Panc1 (cell line): ENCODE results near the gene NDUFA11. TPM values are rescaled to one million over a fixed set of nuclear protein-coding genes. Genes with fewer than 3 reads are reported as not detected.
"Not testable (repeated sequence)": the region's sequence is repeated elsewhere in the genome, so short reads cannot be mapped to it uniquely, and the experiment has no call there.

Source experiments
- ATAC-seq: fragments of 200-7000 bp; cut with Tn5 transposase; 2 replicates; pipeline ENCODE4 v1.9.1; 2020; ENCODE audit warnings: mild to moderate bottlenecking, moderate library complexity
- BruUV-seq: library from RNA; stranded (reverse); fragments of 400-500 nt; replicated peaks from 2 replicates; lab custom pipeline; 2021; lab: Mats Ljungman, UMichigan
- CTCF ChIA-PET: fragments of 300-600 bp; sonication (Branson Sonifier 250); formaldehyde crosslinking; loops from one replicate; lab custom pipeline; 2022; ENCODE audit warnings: antibody characterized with exemption; lab: Charles Lee
- POLR2A ChIA-PET: fragments of 300-600 bp; sonication (Branson Sonifier 250); formaldehyde crosslinking; loops from one replicate; lab custom pipeline; 2022; ENCODE audit warnings: antibody characterized with exemption; lab: Charles Lee
- DNase-seq: peaks from one replicate; pipeline ENCODE4 v3.0.0-alpha.2; 2010; ENCODE audit warnings: low read depth, low spot score
- H3K27ac ChIP-seq: 2 replicates; pipeline ENCODE4 v1.5.1; 2011; ENCODE audit warnings: mild to moderate bottlenecking, low read length, inconsistent platforms
- H3K27me3 ChIP-seq: fragments of 200-500 bp; sonication (Bioruptor generic); 2 replicates; pipeline ENCODE4 v1.6.0; 2014; ENCODE audit warnings: low read length, inconsistent platforms; ENCODE audit not compliant: control insufficient read depth, insufficient read depth
- H3K36me3 ChIP-seq: fragments of 200-500 bp; sonication (Bioruptor generic); 2 replicates; pipeline ENCODE4 v1.5.1; 2014; ENCODE audit warnings: inconsistent platforms, mild to moderate bottlenecking, low read length, moderate library complexity; ENCODE audit not compliant: control insufficient read depth, insufficient read depth
- H3K4me1 ChIP-seq: 2 replicates; pipeline ENCODE4 v1.5.1; 2011; ENCODE audit warnings: inconsistent platforms, mild to moderate bottlenecking, low read length, moderate library complexity; ENCODE audit not compliant: control insufficient read depth, insufficient read depth
- H3K4me3 ChIP-seq, 2 experiments: 2 replicates each; pipeline ENCODE4 v1.5.1; 2011 to 2012; ENCODE audit warnings: low read depth in 2 of 2, low read length in 2 of 2, mild to moderate bottlenecking in 2 of 2, inconsistent platforms in 1 of 2, moderate library complexity in 1 of 2
- H3K9me3 ChIP-seq: fragments of 200-500 bp; sonication (Bioruptor generic); 2 replicates; pipeline ENCODE4 v1.5.1; 2014; ENCODE audit warnings: low read depth, mild to moderate bottlenecking, inconsistent platforms, low read length, moderate library complexity; ENCODE audit not compliant: control insufficient read depth, insufficient read depth
- POLR2AphosphoS5 ChIP-seq: IDR thresholded peaks from 2 replicates; pipeline ENCODE4 v1.6.1; 2012; ENCODE audit warnings: mild to moderate bottlenecking, low read depth, low read length, moderate library complexity
- SIN3A ChIP-seq: IDR thresholded peaks from 2 replicates; pipeline ENCODE4 v1.6.1; 2012; ENCODE audit warnings: low read depth, mild to moderate bottlenecking, low read length, moderate library complexity, borderline replicate concordance; ENCODE audit not compliant: insufficient read depth
- TCF7L2 ChIP-seq: IDR thresholded peaks from 2 replicates; pipeline ENCODE4 v1.6.1; 2011; ENCODE audit warnings: mild to moderate bottlenecking, low read depth, low read length, inconsistent platforms
- in situ Hi-C: cut with HindIII; loops from 2 replicates; pipeline ENCODE4 v1.10.0; 2016; ENCODE audit warnings: low sequenced_read_pairs, low pct_unique_long_range_greater_than_20kb
- intact Hi-C: fragments of 100-400 bp; cut with micrococcal nuclease; formaldehyde crosslinking; loops from one replicate; pipeline ENCODE4 v1.10.0; 2022; ENCODE audit not compliant: unreplicated experiment
- total RNA-seq: library from RNA; stranded (reverse); gene quantifications from one replicate; pipeline ENCODE4 v1.2.1, GENCODE V29; 2021; ENCODE audit not compliant: unreplicated experiment
- TF ChIP-seq, protein P1 (sequence below): fragments of 450-650 bp; IDR thresholded peaks from 2 replicates; pipeline ENCODE4 v1.5.1; 2017; ENCODE audit warnings: mild to moderate bottlenecking
- TF ChIP-seq, protein P2 (sequence below), 2 experiments: IDR thresholded peaks; 2 replicates each; pipeline ENCODE4 v1.6.1; 2011 to 2012; ENCODE audit warnings: low read depth in 2 of 2, control low read depth in 1 of 2, low read length in 1 of 2, mild to moderate bottlenecking in 1 of 2, moderate library complexity in 1 of 2; ENCODE audit not compliant: insufficient read depth in 1 of 2

NDUFA11 gene
- total RNA-seq, 1 experiment from 2014 or later: 242 TPM

DNA sequence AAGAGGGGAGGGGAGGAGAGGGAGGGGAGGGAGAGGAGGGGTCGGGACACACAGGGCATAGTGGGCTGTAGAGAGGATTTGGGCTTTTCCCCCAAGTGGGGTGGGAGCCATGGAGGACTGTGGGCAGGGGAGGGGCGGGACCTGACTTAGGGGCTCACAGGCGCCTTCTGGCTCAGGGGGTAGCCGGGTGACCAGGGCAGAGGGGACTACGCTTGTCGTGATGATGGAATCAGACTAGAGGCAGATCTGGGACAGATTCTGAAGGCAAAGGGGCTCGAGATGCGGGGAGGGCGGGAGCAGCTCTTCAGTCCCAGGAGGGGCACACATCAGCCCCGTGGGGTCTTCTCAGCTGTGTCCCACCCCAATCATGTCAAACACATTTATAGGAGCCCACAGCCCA, 13.5 kb downstream of the NDUFA11 start:
- H3K36me3 ChIP-seq: no peaks in the 10 kb centered on the region
- TF ChIP-seq, protein P1, sequence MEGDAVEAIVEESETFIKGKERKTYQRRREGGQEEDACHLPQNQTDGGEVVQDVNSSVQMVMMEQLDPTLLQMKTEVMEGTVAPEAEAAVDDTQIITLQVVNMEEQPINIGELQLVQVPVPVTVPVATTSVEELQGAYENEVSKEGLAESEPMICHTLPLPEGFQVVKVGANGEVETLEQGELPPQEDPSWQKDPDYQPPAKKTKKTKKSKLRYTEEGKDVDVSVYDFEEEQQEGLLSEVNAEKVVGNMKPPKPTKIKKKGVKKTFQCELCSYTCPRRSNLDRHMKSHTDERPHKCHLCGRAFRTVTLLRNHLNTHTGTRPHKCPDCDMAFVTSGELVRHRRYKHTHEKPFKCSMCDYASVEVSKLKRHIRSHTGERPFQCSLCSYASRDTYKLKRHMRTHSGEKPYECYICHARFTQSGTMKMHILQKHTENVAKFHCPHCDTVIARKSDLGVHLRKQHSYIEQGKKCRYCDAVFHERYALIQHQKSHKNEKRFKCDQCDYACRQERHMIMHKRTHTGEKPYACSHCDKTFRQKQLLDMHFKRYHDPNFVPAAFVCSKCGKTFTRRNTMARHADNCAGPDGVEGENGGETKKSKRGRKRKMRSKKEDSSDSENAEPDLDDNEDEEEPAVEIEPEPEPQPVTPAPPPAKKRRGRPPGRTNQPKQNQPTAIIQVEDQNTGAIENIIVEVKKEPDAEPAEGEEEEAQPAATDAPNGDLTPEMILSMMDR: no peak
- TF ChIP-seq TCF7L2 (no peak), SIN3A (no peak)
- TF ChIP-seq, protein P2, sequence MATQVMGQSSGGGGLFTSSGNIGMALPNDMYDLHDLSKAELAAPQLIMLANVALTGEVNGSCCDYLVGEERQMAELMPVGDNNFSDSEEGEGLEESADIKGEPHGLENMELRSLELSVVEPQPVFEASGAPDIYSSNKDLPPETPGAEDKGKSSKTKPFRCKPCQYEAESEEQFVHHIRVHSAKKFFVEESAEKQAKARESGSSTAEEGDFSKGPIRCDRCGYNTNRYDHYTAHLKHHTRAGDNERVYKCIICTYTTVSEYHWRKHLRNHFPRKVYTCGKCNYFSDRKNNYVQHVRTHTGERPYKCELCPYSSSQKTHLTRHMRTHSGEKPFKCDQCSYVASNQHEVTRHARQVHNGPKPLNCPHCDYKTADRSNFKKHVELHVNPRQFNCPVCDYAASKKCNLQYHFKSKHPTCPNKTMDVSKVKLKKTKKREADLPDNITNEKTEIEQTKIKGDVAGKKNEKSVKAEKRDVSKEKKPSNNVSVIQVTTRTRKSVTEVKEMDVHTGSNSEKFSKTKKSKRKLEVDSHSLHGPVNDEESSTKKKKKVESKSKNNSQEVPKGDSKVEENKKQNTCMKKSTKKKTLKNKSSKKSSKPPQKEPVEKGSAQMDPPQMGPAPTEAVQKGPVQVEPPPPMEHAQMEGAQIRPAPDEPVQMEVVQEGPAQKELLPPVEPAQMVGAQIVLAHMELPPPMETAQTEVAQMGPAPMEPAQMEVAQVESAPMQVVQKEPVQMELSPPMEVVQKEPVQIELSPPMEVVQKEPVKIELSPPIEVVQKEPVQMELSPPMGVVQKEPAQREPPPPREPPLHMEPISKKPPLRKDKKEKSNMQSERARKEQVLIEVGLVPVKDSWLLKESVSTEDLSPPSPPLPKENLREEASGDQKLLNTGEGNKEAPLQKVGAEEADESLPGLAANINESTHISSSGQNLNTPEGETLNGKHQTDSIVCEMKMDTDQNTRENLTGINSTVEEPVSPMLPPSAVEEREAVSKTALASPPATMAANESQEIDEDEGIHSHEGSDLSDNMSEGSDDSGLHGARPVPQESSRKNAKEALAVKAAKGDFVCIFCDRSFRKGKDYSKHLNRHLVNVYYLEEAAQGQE (IDR thresholded peaks at IDR 0.05; ENCODE audit: insufficient read depth in 1 of 2, low read depth in 2 of 2, low read length in 1 of 2): no peak
- no peak for DNase-seq
- in situ Hi-C loops (no loop called here), intact Hi-C loops (loop anchor here (10.0 kb wide), 1 partner anchor 85 kb away; the partner anchor contains the start of gene NRTN)
- no peaks in the 10 kb centered on the region for H3K4me1 ChIP-seq
- no peaks in the 10 kb centered on the region for H3K9me3 ChIP-seq
- H3K27ac ChIP-seq: no peak overlapping the region
- ChIA-PET POLR2A (no interaction called here), CTCF (no interaction called here)
- no peak overlapping the region for H3K4me3 ChIP-seq
- ATAC-seq: no peak
- no peaks in the 10 kb centered on the region for H3K27me3 ChIP-seq
- no TSS peak for BruUV-seq

DNA sequence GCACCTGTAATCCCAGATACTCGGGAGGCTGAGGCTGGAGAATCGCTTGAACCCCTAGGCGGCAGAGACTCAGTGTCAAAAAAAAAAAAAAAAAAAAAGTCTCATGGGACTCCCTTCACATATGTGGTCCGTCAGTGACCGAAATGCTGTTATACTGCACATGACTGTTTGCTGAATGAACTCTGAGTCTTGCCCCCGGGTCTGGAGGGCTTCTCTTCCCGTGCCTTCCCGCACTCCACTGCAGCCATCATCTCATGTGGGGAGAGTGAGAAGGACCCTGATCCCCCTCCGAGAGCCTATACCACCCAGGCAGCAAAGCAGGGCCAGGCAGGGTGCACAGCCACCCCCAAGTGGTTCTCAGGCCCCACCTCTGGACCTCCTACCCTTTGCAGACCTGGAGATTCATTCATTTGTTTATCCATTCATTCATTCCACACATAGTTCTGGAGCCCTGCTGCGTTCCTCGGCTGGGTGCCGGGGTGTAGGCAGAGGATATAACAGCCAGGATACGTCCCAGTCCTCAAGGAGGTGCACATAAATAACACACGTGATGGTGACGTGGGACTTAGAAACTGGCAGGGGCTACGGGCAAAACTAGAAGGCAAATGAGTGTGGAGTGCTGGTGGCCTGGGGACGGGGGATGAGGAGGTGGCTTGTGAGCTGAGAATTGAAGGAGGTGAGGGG, 14.2 kb downstream of the NDUFA11 start:
- no peak for ATAC-seq
- Histone ChIP-seq H3K9me3 (no peaks in the 10 kb centered on the region), H3K4me3 (no peak overlapping the region), H3K27me3 (no peaks in the 10 kb centered on the region), H3K27ac (no peak overlapping the region), H3K4me1 (no peaks in the 10 kb centered on the region), H3K36me3 (no peaks in the 10 kb centered on the region)
- BruUV-seq: no TSS peak
- in situ Hi-C loops (no loop called here), intact Hi-C loops (no loop called here)
- CTCF ChIA-PET: no interaction called here
- TF ChIP-seq POLR2AphosphoS5: no peak
- POLR2A ChIA-PET: no interaction called here
- DNase-seq: no peak

DNA sequence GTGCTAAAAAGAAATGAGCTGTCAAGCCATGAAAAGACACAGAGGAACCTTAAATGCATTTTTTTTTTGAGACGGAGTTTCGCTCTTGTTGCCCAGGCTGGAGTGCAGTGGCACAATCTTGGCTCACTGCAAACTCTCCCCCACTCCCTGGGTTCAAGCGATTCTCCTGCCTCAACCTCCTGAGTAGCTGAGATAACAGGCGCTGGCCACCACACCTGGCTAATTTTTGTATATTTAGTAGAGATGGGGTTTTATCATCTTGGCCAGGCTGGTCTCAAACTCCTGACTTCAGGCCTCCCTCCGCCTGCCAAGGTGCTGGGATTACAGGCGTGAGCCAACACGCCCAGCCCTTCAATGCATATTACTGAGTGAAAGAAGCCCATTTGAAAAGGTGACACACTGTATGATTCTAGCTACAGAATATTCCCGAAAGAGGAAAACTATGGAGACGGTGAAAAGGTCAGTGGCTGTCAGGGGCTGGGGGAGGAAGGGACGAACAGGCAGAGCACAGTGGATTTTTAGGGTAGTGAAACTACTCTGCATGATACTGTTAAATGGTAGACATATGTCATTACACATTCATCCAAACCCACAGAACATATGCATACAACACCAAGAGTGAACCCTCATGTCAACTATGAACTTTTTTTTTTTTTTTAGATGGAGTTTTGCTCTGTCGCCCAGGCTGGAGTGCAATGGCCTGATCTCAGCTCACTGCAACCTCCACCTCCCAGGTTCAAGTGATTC, 19.4 kb downstream of the NDUFA11 start:
- not testable (repeated sequence) for DNase-seq

DNA sequence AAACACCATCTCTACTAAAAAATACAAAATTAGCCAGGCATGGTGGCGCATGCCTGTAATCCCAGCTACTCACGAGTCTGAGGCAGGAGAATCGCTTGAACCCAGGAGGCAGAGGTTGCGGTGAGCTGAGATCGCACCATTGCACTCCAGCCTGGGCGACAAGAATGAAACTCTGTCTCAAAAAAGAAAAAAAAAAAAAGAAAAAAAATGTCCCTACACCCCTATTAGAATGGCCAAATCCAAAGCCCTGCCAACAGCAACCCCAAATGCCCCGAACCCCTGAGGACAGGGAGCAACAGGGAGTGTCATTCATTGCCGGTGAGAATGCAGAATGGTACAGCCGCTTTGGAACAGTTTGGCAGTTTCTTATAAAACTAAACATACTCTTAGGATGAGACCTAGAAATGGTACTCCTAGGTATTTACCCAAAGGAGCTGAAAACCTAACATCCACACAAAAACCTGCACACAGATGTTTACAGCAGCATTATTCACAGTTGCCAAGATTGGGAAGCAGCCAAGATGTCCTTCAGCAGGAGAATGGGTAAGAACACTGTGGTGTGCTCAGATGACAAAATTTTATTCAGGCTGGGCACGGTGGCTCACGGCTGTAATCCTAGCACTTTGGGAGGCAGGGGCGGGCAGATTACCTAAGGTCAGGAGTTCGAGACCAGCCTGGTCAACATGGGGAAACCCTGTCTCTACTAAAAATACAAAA, 20.3 kb downstream of the NDUFA11 start:
- CTCF ChIA-PET, ATAC-seq, H3K36me3 ChIP-seq, H3K27ac ChIP-seq, H3K27me3 ChIP-seq, H3K4me1 ChIP-seq, POLR2A ChIA-PET, H3K4me3 ChIP-seq, in situ Hi-C loops, H3K9me3 ChIP-seq, BruUV-seq, intact Hi-C loops, DNase-seq: not testable (repeated sequence)

More for the DNA sequence above, 19.4 kb downstream of the NDUFA11 start:
- H3K27ac ChIP-seq, in situ Hi-C loops, POLR2A ChIA-PET, H3K27me3 ChIP-seq, BruUV-seq, intact Hi-C loops, H3K36me3 ChIP-seq, H3K9me3 ChIP-seq, ATAC-seq, H3K4me3 ChIP-seq, H3K4me1 ChIP-seq: not testable (repeated sequence)
- CTCF ChIA-PET: interaction anchor here (0.7 kb wide), 1 partner anchor 81 kb away, joined by 5 read pairs; no protein-coding TSS in a partner anchor
